GM19023 (cell line): ENCODE data around the gene KAZN.

ENCODE experiments used
- ATAC-seq: cut with Tn5 transposase; IDR thresholded peaks from one replicate; pipeline ENCODE4 v1.9.1; 2021; ENCODE audit warnings: mild to moderate bottlenecking, moderate library complexity; ENCODE audit not compliant: unreplicated experiment

KAZN gene

GRCh38 chr1:14989931-14990728 lies 391.6 kb downstream of the KAZN start:
- no peak for ATAC-seq

- ATAC-seq = no peak
Observed at GRCh38 chr1:14993414-14993813, 394.9 kb downstream of the KAZN start.

- no peak for ATAC-seq
Observed at GRCh38 chr1:14994148-14994547, 395.7 kb downstream of the KAZN start.

GRCh38 chr1:14994841-14995437 lies 396.5 kb downstream of the KAZN start:
- ATAC-seq = no peak

GRCh38 chr1:14996133-14997050 lies 397.9 kb downstream of the KAZN start:
- no peak for ATAC-seq

GRCh38 chr1:14997646-14998276 lies 399.3 kb downstream of the KAZN start:
- ATAC-seq = no peak

GRCh38 chr1:14999441-14999840 lies 401.0 kb downstream of the KAZN start:
- ATAC-seq = no peak

- no peak for ATAC-seq
Observed at GRCh38 chr1:15000030-15000429, 401.5 kb downstream of the KAZN start.

GRCh38 chr1:15000671-15001070 lies 402.2 kb downstream of the KAZN start:
- no peak for ATAC-seq

- no peak for ATAC-seq
Observed at GRCh38 chr1:15001317-15001915, 402.9 kb downstream of the KAZN start.

GRCh38 chr1:15002325-15002724 lies 403.8 kb downstream of the KAZN start:
- ATAC-seq = no peak

- no peak for ATAC-seq
Observed at GRCh38 chr1:15004396-15004795, 405.9 kb downstream of the KAZN start.

- ATAC-seq = no peak
Observed at GRCh38 chr1:15005116-15005515, 406.6 kb downstream of the KAZN start.

GRCh38 chr1:15007368-15007767 lies 408.9 kb downstream of the KAZN start:
- no peak for ATAC-seq

GRCh38 chr1:15007842-15008241 lies 409.4 kb downstream of the KAZN start:
- ATAC-seq = no peak

- no peak for ATAC-seq
Observed at GRCh38 chr1:15008783-15009729, 410.6 kb downstream of the KAZN start.

- ATAC-seq = no peak
Observed at GRCh38 chr1:15011160-15011559, 412.7 kb downstream of the KAZN start.

- ATAC-seq = no peak
Observed at GRCh38 chr1:15011661-15012060, 413.2 kb downstream of the KAZN start.

- ATAC-seq = no peak
Observed at GRCh38 chr1:15012822-15013221, 414.3 kb downstream of the KAZN start.

GRCh38 chr1:15013767-15014166 lies 415.3 kb downstream of the KAZN start:
- ATAC-seq = no peak
